Stimulated activated CD4-positive, alpha-beta T cell treated with anti-CD3 and anti-CD28 coated beads, Interleukin-12 subunit alpha, Interleukin-12 subunit beta, amount 100 ng/mL, for 4 hours (primary cell): ENCODE data around the gene C3orf22.
"Not testable (repeated sequence)": the region's sequence is repeated elsewhere in the genome, so short reads cannot be mapped to it uniquely, and the experiment has no call there.

ENCODE experiments used
- DNase-seq: peaks from one replicate; pipeline ENCODE4 v3.0.0-alpha.2; 2020

Gene C3orf22

DNA sequence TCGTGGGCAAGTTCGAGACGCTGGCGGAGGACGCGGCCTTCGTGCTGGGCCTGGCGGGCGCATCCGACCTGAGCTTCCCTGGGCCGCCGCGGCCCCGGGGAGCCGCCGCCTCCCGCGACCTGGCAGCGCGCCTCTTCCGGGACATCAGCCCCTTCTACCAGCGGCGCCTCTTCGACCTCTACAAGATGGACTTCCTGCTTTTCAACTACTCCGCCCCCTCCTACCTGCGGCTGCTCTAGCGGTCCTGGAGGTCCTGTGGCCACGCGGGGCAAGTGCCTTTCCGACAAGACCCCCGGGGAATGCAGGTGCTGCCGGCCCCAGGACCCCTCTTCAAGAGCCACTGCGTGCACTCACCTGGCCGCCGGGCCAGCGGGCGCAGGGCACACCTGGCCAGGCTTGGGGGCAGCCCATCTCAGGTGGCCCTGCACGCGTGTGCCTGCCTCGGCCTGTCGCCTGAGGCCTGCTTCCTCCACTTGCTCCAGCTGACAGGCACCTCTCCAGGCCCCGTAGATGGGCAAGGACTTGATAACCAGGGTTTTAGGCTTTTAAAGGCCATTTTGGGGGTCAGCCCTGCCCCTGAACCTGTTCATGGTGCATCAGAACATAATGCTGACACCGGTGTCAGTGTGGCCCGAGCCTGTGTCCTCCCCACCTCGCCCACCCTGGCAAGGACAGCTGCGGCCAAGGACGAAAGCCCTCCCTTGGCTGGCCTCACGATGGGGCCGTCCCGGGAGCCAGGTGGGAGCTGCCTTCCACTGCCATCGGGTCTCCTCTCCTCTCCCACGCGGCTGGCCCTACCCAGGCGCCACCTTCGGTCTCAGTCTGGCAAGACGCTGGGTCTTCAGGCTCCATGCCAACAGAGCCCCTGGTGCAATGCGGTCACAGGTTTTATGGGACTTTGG, 16.1 kb downstream of the C3orf22 start:
- no peak for DNase-seq

DNA sequence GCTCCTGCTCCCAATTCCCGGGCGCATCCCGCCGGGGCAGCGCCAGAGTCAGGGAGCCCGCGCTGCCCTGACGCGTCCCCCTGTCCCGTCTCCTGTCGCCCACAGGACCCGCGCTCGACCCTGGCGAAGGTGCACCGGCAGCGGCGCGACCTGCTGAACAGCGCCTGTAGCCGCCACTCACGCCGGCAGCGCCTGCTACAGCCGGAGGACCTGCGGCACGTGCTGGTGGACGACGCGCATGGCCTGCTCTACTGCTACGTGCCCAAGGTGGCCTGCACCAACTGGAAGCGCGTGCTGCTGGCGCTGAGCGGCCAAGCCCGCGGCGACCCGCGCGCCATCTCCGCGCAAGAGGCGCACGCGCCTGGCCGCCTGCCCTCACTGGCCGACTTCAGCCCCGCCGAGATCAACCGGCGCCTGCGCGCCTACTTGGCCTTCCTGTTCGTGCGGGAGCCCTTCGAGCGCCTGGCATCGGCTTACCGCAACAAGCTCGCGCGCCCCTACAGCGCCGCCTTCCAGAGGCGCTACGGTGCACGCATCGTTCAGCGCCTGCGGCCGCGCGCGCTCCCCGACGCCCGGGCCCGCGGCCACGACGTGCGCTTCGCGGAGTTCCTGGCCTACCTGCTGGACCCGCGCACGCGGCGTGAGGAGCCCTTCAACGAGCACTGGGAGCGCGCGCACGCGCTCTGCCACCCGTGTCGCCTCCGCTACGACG, 16.9 kb downstream of the C3orf22 start:
- DNase-seq: no peak

DNA sequence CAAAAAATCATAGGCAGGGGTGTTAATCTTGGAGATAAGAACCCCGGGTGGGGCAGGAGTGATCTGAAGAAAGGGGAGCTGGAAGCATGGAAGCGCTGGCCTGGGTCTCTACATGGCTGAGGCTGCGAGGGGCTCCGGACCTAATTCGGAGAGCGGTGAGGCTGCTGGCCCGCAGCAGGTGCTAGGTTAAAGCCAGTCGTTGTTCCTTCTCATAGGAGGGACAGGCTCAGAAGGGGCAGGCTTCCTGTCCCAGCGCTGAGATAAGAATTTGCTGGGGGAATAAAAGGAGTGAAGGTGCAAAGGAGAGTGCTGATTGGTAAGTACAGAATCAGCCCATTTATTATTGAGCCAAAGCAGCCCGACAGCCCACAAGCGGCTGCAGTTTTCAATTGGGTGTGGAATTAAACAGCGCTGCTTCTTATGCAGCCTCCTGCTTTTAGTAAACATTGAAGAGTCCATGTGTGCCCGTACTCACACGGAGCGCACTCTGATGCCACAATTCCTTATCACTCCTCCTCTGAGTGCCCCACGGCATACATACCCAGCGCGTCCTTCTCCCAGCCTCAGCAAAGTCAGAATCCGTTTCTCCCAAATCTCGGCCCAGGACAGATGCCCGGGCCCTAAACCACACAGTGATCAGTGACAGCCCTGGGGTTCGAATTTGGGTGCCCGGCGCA, 17.6 kb downstream of the C3orf22 start:
- DNase-seq: no peak

DNA sequence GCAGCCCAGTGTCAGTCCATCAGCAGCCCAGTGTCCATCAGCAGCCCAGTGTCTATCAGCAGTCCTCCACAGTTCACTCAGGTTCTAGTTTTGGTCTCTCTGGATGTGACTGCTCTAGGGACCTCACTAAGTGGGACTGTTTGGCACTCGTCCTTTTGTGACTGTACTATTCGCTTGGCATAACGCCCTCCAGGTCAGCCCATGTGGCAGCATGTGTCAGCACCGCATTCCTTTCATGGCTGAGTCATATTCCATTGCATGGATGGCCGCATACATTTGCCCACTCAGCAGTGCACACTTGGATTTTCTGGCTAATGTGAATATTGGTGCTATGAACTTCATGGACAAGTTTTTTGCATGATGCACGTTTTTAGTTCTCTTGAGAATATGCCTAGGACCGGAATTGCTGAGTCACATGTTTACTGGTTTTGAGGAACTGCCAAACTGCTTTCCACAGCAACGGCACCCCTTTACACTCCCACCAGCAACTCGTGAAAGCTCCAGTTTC, 18.3 kb downstream of the C3orf22 start:
- DNase-seq: no peak

DNA sequence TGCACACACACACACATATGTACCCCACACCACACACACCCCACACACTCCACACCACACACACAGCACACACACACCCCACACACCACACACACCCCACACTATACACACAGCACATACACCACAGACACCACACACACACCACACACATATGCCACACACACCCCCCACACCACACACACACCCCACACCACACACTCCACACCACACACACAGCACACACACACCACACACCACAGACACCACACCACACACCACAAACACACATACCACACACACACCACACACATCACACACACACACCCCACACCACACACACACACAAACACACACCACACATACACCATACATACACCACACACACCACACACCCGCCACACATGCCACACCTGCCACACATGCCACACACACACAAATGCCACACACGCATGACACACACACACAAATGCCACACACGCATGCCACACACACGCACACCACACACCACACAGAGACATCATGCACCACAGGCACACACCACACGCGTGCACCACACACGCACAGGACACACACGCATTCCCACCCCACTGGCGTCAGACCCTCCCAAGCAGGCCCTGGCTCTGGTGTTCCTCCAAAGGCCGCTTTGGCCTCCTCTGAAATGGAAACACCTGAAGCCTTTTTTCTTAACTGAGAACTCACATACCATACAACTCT, 19.0 kb downstream of the C3orf22 start:
- no peak for DNase-seq

DNA sequence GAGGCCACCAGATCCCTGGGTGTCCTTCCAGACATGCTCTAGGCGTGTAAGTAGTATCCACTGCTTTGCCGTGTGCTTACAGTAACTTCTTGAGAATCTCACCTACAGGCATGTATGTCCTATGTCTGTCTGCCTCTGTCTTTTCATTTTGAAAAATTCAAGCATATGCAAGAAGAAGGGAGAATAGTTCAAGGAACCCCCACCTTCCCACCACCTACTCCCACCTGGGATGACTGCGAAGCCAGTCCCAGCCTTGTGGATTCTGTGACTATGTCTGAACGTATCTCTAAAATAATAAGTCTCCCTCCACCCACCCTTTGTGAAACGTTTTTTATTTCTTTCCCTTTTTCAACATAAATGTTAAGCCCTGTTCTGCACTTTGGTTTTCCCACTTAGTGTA, 19.8 kb downstream of the C3orf22 start:
- DNase-seq: no peak

DNA sequence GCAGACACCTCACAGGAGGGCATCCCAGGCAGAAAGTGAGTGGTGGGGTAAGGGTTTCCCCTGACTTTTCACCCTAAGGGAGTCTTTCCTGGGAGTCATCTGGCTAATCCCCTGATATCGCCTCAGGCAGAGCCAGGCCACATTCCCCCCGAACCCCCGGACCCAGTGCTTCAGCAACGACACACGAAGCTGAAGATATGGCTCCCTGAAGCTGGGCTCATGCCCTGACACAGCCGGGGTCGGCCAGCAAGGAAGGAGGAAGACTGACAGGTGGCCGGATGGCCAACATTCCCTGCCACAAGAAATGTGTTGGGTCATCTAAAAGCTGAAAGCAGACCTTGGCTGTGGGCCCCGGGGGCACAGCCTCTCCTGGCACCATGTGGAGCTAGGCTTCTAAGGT, 20.4 kb downstream of the C3orf22 start:
- DNase-seq: no peak

DNA sequence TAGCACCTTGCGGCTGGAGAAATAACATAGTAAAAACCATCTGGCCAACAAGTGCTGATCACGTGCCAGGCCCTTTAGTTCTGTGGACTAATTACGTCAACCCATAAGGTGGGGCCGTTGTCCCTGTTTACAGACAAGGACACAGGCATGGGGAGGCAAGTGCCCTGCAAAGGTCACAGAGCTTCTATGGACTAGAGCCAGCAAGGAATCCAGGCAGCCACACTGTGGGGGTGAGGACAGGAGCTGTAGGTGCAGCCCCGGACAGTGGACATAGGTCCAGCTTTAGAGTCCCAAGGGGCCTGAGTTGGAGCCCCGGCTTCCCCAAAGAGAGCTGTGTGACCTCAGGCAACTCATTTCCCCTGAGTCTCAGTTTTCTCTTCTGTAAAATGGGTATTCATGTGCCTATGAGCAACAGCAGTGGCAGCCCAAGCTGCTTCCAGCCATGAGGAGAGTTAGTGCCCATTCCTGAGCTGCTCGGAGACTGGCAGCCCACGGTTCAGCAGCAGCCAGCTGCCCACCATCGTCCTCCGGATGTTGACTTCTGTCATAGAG, 20.9 kb downstream of the C3orf22 start:
- DNase-seq: no peak

DNA sequence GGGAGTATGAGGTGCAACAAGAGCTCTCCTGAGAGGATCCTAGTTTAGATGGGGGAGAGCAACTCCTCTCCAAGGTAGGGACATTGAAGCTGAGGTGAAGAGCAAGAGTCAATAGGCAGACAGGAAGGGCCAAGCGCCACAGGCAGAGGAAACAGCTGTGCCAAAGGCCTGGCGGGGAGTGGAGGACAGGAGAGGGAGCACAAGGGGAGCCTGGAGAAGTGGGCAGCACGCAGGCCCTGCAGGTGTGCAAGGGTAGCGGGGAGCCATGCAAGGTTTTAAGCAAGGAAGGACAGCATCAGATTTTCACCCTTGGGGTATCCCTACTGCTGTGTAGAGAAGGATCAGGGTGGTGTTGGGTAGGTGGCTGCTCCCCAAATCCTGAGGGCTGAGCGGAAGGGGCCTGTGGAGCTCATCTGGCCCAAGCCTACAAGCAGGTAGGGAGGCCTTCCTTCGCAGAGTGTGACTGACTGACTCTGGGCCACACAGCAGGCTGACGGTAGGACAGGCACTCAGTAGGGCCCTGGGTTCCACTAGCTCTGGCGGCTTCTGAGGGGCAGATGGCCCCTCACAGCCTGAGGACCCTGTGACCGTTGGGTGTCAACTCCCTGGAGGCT, 21.5 kb downstream of the C3orf22 start:
- no peak for DNase-seq

DNA sequence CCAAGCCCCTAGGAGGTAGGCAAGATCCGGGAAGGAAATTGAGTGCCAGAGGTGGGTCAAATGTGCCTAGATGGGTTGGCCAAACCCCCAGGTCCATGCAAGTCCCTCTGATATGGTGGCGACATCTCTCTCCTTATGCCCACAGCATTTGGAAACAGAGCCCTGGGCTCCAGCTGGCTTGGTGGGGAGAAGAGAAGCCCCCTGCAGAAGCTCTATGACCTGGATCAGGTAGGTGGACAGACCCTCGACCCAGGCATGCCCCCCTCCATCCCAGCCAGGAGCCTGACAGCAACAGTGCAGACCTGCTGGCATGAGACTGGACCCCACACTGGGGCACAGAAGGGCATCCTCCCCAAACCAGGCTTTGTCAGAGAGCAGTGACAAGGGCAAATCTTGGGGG, 22.6 kb downstream of the C3orf22 start:
- DNase-seq: no peak

DNA sequence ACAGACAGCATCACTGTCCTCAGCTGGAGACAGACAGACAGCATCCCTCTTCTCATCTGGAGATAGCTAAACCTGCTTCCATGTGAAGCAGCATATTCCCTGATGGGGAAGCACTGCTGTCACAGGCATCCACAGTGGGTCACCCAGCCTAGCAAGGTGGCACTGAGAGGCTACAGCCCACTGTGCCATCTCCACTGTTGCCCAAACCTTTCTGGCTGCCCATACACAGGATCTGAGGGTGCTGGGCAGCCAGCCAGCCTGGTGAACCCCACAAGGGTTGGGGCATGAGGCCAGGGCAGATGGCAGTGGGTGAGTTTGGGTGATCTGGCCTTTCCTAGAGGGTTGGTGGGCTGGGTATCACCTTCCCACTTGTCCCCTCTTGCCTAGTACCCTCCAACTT, 23.1 kb downstream of the C3orf22 start:
- DNase-seq: no peak

DNA sequence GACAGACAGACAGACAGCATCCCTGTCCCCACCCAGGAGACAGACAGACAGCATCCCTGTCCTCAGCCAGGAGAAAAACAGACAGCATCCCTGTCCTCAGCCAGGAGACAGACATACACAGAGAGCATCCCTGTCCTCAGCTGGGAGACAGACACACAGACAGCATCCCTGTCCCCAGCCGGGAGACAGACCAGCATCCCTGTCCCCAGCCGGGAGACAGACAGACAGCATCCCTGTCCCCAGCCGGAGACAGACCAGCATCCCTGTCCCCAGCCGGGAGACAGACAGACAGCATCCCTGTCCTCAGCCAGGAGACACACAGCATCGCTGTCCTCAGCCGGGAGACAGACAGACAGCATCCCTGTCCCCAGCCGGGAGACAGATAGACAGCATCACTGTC, 24.0 kb downstream of the C3orf22 start:
- DNase-seq: not testable (repeated sequence)

DNA sequence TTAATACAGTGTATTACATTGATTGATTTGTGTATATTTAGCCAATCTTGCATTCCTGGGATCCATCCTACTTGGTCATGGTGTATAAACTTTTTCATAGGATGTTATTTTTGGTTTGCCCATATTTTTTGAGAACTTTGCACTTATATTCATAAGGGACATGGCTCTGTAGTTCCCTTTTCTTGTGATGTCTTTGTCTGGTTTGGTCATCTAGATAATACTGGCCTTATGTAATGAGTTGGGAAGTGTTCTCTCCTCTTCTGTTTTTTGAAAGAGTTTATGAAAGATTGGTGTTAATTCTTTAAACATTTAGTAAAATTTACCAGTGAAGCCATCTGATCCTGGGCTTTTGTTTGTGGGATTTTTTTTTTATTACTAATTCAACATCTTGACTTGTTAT, 25.2 kb downstream of the C3orf22 start:
- DNase-seq: no peak

DNA sequence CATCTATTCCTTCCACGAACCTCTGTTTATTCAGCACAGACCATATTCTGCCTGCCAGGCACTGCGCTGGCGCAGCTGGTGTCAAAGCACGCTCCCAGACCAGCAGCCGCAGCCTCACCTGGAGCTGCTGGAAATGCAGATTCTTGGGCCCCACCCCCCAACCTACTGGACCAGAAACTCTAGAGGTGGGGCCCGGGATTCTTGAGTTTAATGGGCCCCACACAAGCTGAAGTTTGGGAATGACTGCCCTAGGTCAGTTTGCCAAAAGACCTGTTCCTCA, 27.7 kb downstream of the C3orf22 start:
- no peak for DNase-seq

DNA sequence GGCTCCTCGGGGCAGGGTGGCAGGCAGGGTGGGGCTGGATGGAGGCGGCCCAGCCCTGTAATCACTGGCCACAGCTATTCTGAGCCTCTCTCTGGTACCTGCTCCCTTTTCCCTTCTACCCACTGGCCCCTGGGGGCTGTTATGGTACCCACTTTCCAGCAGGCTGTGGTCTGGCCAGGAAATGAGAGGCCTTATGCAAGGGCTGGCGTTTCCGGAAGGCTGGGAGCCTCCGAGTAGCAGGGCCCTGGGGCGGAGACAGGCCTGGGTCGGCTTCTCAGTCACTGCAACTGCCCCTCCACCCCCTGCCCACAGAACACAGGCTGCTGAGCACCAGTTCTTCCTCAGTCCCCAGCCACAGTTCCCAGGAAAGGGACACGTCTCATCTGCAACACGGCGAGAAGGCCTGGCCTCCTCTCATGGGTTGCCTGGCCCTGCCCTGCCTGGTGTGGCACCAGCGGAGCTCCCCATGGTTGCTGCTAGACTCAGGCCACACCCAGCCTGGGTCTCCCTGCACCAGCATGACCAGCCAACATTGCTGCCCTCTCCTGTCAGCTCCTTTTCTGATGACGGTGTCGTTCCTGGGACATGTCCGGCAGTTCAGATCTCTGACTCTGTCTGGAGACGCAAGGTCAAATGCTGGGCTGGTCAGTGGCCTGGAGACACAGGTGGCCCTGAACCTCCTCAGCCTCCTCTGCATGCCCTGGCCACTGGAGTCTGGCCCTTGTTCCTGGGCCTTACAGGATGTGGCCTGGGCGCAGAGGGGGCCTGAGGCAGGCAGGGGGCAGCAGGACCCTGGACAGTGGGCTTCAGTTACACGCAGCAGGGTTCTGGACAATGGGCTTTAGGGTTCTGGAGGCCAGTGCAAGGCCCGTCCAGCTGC, 28.3 kb downstream of the C3orf22 start:
- no peak for DNase-seq

DNA sequence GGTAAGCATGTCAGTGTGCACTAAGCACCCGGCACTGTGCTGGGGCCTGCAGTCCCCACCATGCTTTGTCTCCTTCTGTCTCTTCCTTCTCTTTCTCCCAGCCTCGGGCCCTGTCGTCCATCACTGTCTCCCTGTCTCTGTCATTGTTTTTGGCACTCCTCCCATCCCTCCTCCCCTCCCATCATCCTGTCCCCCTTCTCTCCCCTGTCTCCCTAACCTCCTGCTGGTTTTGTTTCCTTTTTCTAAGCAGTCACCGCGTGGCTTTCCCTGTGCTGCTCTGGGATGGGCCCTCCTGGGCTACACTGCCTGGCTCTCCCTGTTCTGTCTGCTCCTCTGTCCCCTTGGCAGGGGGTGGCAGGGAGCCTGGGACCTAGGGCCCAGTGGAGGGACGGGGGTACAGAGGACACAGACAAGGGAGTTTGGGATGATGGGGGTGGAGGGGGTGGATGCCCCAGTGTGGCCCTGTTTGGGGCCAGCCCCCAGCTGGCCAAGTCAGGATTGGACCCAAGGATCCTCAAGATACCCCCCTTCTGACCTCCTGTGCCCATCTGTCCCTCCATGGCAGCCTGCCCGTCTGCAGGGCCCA, 29.1 kb downstream of the C3orf22 start:
- no peak for DNase-seq

DNA sequence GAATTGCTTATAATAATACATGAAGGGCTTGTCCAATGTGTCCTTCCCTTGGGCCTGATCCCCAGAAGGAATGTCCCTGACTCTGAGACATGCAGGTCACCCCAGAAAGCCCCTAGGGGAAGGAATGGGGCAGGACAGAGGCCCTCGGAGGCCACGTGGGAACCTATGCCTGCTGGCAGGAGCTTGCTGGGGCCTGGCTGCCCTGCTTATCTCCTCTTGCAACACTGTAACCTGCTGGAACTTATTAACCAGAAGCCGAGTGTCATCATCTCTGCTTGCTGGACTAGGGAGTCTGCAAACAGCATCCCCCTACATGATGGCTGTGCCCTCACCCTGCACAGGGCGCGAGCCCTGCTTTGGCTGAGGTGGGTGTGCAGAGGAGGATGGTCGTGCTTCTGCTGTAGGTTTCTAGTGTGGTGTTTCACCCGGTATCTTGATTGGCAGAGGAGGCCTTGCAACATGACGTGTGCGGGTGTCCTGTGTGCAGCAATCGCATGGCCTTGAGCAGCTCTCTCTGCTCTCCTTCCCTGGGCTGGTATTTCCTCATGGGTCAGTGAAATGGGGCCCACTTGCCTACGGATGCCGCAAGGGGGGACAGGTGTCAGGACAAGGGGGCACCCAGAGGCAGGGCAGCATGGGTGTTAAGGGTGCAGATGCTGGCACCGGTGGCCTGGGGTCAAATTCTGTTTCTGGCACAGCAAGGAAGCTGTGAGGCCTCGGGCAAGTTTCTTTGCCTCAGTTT, 29.8 kb downstream of the C3orf22 start:
- no peak for DNase-seq

DNA sequence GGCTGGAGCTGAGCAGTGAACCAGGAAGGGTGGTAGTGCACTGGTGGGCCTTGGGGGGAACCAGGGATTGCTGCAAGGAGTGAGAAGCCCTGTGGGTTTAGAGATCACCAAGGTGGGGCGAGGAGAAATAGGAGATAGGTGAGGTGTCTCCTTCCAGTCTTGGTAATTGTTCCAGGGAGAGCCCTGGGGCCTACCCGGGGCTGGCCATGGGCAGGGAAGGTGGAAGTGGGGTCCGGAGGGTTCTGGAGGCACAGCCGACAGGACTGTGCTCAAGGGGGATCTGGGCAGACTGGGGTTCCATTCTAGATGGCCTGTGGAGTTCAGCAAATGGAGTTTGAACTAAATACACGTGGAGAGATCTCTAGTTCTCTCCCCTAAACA, 30.3 kb downstream of the C3orf22 start:
- DNase-seq: no peak

DNA sequence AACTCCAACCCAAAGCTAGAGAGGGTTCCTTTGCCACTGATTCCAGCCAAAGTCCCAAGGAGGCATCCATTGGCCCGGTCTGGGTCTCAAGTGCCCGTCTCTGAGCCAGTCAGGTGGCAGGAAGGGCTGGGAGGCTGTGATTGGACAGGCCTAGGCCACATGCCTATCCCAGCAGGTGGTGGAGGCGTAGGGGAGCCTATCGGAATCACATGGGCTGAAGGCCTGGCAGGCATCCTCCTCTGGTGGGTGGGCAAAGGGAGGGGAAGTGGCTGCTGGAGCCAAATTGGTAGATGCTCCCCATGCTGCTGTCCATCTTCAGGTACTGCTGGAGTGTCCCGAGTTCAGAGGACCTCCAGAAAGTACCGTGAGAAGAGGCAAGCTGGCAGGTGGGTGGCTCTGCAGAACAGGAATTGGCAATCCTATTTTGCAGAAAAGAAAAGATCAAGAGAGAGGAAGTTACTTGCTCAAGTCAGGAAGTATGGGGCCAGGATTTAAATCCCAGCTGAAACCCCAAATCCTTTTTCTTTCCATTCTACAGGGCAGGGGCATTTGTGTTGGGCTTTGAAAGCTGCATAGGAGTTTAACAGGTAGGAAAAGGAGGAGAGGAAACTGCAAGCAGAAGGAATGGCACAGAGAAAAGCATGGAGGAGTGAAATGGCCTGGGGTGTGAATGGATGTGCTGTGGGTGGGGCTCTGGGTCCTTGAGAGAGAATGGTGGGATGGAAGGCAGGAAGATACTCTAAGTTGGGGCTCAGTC, 31.1 kb downstream of the C3orf22 start:
- no peak for DNase-seq

DNA sequence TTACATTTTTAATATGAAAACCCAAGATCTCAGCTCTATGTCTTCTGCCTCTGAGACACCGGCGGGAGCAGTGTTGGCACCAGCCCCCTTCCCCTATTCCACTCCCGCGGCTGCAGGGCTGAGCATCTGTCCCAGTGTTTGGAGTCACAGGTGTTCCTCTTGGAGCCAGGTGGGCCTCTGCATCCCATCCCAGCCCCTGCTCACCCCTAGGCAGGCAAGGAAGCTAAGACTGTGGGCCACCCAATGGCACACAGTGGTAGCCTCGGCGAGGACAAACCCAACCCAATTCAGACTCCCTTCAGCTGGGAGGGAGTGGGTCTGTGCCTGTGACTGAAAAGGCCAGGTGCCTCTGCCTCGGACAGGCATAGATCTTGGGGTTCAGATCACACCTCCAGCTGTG, 31.7 kb downstream of the C3orf22 start:
- DNase-seq: no peak
